Measurements from ENCODE around the gene PHRF1.
A peak's percentile ranks its signal among the peaks of the same experiment; 100 is the strongest.

Gene PHRF1

GRCh38 chr11:559020-559620, 17.1 kb upstream of the PHRF1 start:
- no peak for DNase-seq

GRCh38 chr11:559712-560304, 16.5 kb upstream of the PHRF1 start:
- no peak for DNase-seq

- DNase-seq, result peak; percentile 95
Observed at GRCh38 chr11:560305-561147, 15.7 kb upstream of the PHRF1 start, which contains the start of the genes LMNTD2 and RASSF7. TSS of gene LMNTD2 (minus strand) at chr11:560738. CDS start at chr11:560716, 22 bp downstream. TSS of gene RASSF7 (plus strand) at chr11:560970. CDS start at chr11:561769, 799 bp downstream.

- peak; percentile 79 for DNase-seq
Observed at GRCh38 chr11:561148-562003, 14.9 kb upstream of the PHRF1 start.

GRCh38 chr11:562046-562645, 14.1 kb upstream of the PHRF1 start:
- no peak for DNase-seq

GRCh38 chr11:563066-563811, 13.0 kb upstream of the PHRF1 start:
- no peak for DNase-seq

- no peak for DNase-seq
Observed at GRCh38 chr11:563812-564578, 12.3 kb upstream of the PHRF1 start.

GRCh38 chr11:565921-566509, 10.3 kb upstream of the PHRF1 start:
- no peak for DNase-seq

GRCh38 chr11:567011-567628, 9.2 kb upstream of the PHRF1 start:
- DNase-seq, result no peak

- DNase-seq, result no peak
Observed at GRCh38 chr11:567629-568292, 8.5 kb upstream of the PHRF1 start.

- DNase-seq, result peak; percentile 96
Observed at GRCh38 chr11:568306-569157, 7.7 kb upstream of the PHRF1 start.

- no peak for DNase-seq
Observed at GRCh38 chr11:569158-569885, 6.9 kb upstream of the PHRF1 start.

GRCh38 chr11:571802-572185, 4.5 kb upstream of the PHRF1 start:
- no peak for DNase-seq

GRCh38 chr11:573146-573759, 3.0 kb upstream of the PHRF1 start:
- no peak for DNase-seq

GRCh38 chr11:574031-574570, 2.2 kb upstream of the PHRF1 start:
- peak; percentile 45 for DNase-seq

- DNase-seq, result no peak
Observed at GRCh38 chr11:574632-575312, 1.5 kb upstream of the PHRF1 start.
